WTC11 (cell line): ENCODE measurements around the gene ARSJ.

Source experiments
- FOXP1 ChIP-seq: sonication (generic); formaldehyde crosslinking; IDR thresholded peaks from 2 replicates; pipeline ENCODE4 v1.8.0; 2022; ENCODE audit warnings: missing genetic modification reagents, mild to moderate bottlenecking, moderate library complexity, borderline replicate concordance
- IRF2 ChIP-seq: sonication (generic); formaldehyde crosslinking; IDR thresholded peaks from 2 replicates; pipeline ENCODE4 v1.8.0; 2022; ENCODE audit warnings: low read depth, missing genetic modification reagents, borderline replicate concordance
- NFYB ChIP-seq: sonication (generic); formaldehyde crosslinking; conservative IDR thresholded peaks from 2 replicates; pipeline ENCODE4 v1.8.0; 2022; ENCODE audit warnings: low read depth, missing genetic modification reagents
- TF ChIP-seq, protein P1 (sequence below): fragments of 200-600 bp; IDR thresholded peaks from 2 replicates; pipeline ENCODE4 v1.8.0; 2022; ENCODE audit warnings: antibody characterized with exemption

DNA sequence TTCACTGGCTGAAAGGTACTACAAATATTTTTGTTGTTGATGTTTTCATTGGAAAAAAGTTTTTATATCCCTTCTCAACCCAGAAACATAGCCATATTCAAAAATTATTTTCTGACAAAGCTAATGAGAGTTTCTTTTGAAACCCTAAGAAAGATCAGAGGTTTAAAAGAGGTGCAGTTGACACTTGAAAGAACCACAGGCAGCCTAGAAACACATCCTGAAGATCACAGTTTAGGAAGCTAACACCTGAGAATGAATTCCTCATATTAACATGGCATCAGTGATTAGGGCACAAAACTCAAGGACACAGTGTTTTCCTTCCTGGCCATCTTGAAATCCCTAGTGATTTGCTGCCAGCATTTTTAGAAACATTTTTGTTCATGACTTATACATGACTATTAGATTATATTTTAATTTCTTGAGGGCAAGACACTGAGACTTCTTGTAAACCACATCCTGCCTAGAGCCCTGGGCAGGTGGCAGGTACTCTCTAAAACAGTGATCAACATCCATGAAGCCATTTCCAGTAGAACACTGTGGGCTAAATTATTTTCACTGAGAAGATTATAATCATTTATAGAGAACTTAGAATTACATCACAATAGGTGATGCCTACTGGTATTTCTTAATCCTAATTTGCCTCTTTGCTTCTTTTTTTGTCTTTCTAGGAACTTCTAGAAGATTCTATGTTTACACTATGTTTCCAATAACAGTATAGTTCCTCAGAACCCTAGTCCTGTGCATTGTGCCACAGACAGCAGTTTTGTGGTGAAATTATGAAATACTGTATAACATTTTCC, 80.0 kb downstream of the ARSJ start:
- TF ChIP-seq NFYB (CRISPR knock-in tag): no peak
- TF ChIP-seq FOXP1 (CRISPR knock-in tag): no peak
- TF ChIP-seq, protein P1, sequence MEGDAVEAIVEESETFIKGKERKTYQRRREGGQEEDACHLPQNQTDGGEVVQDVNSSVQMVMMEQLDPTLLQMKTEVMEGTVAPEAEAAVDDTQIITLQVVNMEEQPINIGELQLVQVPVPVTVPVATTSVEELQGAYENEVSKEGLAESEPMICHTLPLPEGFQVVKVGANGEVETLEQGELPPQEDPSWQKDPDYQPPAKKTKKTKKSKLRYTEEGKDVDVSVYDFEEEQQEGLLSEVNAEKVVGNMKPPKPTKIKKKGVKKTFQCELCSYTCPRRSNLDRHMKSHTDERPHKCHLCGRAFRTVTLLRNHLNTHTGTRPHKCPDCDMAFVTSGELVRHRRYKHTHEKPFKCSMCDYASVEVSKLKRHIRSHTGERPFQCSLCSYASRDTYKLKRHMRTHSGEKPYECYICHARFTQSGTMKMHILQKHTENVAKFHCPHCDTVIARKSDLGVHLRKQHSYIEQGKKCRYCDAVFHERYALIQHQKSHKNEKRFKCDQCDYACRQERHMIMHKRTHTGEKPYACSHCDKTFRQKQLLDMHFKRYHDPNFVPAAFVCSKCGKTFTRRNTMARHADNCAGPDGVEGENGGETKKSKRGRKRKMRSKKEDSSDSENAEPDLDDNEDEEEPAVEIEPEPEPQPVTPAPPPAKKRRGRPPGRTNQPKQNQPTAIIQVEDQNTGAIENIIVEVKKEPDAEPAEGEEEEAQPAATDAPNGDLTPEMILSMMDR: no peak
- no peak for TF ChIP-seq IRF2 (CRISPR knock-in tag)
